Hematopoietic multipotent progenitor cell treated with erythropoietin and hydrocortisone succinate and interleukin-3 and kit ligand, for 17 days (in vitro differentiated cells): ENCODE measurements around the gene SSNA1.
A peak's percentile ranks its signal among the peaks of the same experiment; 100 is the strongest.

Experiments
- DNase-seq: peaks from one replicate; pipeline ENCODE4 v3.0.0-alpha.2; 2015; ENCODE audit warnings: low spot score

Gene SSNA1

DNA sequence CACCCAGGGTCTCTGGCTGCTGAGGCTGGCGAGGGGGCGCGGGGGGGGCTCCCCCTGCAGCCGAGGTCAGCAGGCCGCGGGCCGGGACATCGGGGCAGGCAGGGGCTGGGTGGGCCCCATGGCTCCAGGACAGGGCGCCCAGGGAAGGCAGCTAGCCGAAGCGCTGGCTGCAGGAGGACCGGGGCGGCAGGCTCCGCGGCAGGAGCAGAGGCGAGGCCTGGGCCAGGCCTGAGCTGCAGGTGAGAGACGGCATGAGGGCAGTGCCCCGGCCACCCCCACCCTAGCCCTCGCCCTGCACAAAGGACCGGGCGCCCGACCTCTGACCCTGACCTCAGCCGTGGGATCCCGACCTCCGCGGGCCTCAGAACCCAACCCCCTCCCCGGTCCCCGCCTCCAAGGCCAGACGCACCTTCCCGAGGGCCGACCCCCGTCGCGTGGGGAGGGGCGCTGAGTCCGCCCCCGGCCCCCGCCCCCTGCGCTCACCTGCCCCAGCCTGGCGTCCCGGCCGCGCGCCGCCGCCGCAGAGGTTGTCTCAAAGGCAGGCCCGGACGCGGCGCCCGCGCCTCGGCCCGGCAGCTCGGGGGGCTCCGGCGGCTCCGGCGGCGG lies 33.1 kb downstream of the SSNA1 start:
- DNase-seq: no peak

GRCh38 chr9:137222190-137223077 lies 34.0 kb downstream of the SSNA1 start, which contains the start of gene RNF208:
RNF208 (minus strand) TSS chr9:137222240; CDS start chr9:137221212, 1,028 bp downstream.
- DNase-seq: no peak

GRCh38 chr9:137223078-137223970 lies 34.8 kb downstream of the SSNA1 start:
- DNase-seq: peak; percentile 98

DNA sequence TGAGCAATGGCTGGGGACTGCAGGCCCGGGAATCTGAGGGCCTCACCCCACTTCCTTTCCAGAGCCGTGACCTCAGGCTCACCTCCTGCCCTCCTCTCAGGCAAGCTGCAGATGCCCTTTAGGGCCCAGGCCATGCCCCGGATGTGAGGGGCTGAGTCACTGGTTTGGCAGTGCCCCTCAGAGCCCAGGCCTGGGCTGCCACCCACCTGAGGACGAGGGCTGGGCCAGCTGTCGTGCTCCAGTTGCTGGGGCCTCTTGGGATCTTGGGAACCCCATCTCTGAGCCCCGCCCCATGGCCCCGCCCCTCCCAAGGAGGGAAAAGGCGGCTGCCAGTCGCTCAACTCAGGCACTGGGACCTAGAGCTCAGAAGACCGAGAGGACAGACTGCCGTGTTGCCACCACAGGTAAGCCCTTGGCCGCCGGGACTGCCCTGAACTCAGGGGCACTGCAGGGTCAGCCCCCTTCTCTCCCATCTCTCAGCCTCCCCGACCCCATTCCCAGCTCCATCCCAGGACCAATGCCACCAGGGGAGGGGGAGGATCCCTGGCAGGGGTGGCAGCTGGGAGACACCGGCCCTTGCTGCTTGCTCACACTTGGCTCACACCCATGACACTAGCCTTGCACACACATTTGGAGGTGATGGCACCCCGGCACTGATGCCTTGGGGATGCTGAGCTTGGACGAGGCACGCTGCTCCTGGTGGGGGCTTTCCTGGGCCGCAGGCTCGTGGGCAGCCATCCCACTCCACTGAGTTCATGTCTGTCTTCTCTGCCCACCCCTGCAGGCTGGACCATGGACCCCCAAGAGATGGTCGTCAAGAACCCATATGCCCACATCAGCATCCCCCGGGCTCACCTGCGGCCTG lies 36.6 kb downstream of the SSNA1 start, which contains the start of gene CYSRT1:
CYSRT1 (plus strand) TSS at position 345 of the 865 bp plus-strand sequence; CDS start at position 793, 448 bp downstream.
- DNase-seq: no peak

GRCh38 chr9:137225699-137226331 lies 37.3 kb downstream of the SSNA1 start:
- no peak for DNase-seq

DNA sequence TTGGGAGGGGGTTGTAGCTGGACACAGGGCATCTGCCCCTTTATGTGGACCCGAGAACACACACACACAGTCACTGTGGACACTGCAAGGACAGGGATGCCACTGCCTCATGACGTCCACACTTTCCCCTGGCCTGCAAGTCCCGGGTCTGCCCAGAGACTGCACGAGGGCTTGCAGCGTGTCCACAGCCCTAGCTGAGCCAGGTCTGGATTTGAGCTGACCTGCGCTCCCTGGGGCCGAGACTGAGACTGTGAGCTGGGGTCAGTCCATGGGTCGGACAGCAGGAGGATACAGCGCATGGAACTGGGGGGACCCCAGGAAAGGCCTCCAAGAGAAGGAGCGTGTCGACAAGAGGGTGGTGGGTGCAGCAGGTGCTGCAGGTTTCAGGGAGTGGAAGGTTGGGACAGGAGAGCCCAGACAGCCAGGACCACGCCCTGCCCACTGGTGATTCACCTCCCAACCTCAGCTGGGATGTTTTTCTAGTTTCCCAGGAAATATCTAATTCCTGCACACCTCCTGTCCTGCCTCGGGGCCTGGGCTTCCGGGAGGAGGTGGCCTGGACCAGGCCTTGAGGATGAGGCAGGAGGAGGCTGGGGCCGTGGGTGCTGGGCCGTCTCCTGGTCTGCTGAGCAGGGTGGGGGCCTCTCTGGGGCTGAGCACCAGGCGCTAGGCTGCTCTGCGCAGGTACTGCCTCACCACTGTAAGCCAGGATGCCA lies 38.0 kb downstream of the SSNA1 start:
- DNase-seq: no peak

DNA sequence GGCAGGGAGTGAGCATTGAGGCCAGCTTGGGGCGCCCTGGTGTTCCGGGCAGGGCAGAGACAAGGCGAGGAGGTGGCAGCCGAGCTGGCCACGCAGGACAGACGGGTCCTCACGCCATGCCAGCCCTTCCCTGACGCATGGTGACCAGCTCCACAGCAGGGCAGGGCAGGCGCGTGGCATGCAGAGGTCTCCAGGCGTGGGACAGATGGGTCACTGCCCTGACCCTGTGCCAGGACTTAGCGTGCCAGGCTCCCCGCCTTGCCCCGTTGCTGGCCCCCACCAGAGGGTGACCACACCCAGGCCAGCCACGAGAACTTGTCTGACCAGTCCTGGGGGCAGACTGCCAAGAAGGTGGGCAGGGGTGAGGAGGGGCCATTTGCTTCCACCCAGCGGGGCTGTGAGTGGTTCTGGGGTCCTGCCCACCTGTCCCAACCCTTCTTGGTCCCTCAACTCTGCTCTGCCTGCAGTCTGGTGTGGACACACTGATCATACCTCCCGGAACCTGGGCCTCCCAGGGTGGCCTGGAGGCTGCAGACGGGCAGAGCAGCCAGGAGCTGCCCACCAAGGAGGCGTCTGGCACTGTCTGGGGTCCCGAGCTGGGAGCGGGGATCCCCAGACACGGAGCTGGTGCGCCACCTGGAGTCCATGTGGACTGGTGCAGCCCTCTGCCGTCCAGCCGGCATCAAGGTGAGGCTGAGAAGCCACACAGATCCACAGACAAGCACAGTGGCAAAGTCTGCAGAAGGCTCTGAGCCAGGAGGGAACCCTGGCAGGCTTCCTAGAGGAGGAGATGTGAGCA lies 38.8 kb downstream of the SSNA1 start, which contains the start of gene RNF224:
RNF224 (plus strand) TSS at position 449 of the 799 bp plus-strand sequence. CDS start 834 bp downstream, outside the sequence.
- peak; percentile 87 for DNase-seq

GRCh38 chr9:137227853-137228505 lies 39.5 kb downstream of the SSNA1 start:
- DNase-seq: no peak

GRCh38 chr9:137228506-137228967 lies 40.1 kb downstream of the SSNA1 start:
- no peak for DNase-seq

DNA sequence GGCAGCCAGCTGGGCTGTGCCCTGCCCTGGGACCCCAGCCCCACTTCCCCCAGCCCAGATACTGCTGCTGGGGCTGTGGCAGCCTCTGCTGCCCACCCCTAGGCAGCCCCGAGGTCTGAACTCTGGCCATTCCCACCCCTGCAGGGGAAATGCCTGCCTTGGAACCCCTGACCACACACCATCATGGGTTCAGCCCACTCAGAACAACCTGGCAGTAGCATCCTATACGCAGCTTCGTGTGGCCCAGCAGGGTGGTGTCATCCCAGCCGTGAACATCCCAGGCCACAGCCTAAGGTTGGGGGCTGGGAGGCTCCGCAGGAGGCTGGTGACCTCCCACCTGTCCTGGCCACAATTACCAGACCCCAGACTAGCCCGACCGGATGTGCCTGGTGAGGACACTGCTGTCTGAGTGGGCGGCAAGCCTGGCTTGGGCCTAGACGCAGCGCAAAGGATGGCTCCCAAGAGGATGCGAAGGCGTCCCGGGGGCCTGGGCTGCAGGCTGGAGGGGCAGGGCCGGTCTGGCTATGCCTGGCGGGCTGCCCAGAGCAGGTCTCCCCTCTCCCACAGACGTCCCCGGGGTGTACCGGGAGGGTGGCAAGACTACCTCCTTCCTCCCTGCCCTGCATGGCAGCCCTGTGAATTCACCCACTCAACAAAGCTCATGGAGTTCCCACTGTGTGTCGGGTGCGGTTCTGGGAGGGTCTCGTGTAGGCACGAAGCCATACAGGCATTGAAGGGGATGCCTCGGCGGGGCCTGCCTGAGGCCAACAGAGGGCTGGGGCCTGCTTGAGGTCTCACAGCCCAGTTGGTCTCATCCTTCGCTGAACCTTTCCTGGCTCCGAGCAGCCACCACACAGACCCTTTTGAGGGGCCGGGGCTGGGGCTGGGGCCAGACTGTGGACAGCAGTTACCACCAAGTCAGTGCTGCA lies 40.8 kb downstream of the SSNA1 start:
- no peak for DNase-seq

GRCh38 chr9:137229903-137230704 lies 41.6 kb downstream of the SSNA1 start:
- no peak for DNase-seq

GRCh38 chr9:137230705-137231371 lies 42.4 kb downstream of the SSNA1 start, which contains the start of gene SLC34A3:
SLC34A3 (plus strand) TSS chr9:137230901; CDS start chr9:137231703, 802 bp downstream.
- no peak for DNase-seq

- no peak for DNase-seq
Measured at GRCh38 chr9:137231372-137232039, 43.0 kb downstream of the SSNA1 start.

GRCh38 chr9:137232101-137232500 lies 43.6 kb downstream of the SSNA1 start:
- no peak for DNase-seq

- DNase-seq: no peak
Measured at GRCh38 chr9:137232510-137232909, 44.0 kb downstream of the SSNA1 start.
